NCI-H2081 treated with DMSO at 0.1 percent for 48 hours (cell line): ENCODE data around the gene FMO5.
A peak's percentile ranks its signal among the peaks of the same experiment; 100 is the strongest.
"Not testable (repeated sequence)": the region's sequence is repeated elsewhere in the genome, so short reads cannot be mapped to it uniquely, and the experiment has no call there.

Source experiments
- DNase-seq: peaks from one replicate; lab custom pipeline; 2025; lab: John Stamatoyannopoulos, UW

Gene FMO5

GRCh38 chr1:147225193-147225730 lies at the start of gene FMO5:
Gene FMO5 (minus strand): TSS chr1:147225339. CDS start chr1:147225029, 310 bp downstream.
- DNase-seq = no peak

GRCh38 chr1:147273409-147274336 lies 48.5 kb upstream of the FMO5 start:
- DNase-seq = no peak

- DNase-seq = no peak
Measured at GRCh38 chr1:147272042-147272441, 46.9 kb upstream of the FMO5 start.

GRCh38 chr1:147270721-147271120 lies 45.6 kb upstream of the FMO5 start:
- no peak for DNase-seq

- DNase-seq = no peak
Measured at GRCh38 chr1:147267711-147268110, 42.6 kb upstream of the FMO5 start.

GRCh38 chr1:147266381-147266780 lies 41.2 kb upstream of the FMO5 start:
- no peak for DNase-seq

GRCh38 chr1:147264158-147264768 lies 39.1 kb upstream of the FMO5 start:
- no peak for DNase-seq

- no peak for DNase-seq
Measured at GRCh38 chr1:147260956-147261355, 35.8 kb upstream of the FMO5 start.

- no peak for DNase-seq
Measured at GRCh38 chr1:147252540-147252939, 27.4 kb upstream of the FMO5 start.

- DNase-seq = no peak
Measured at GRCh38 chr1:147247656-147248238, 22.6 kb upstream of the FMO5 start.

GRCh38 chr1:147246910-147247655 lies 21.9 kb upstream of the FMO5 start:
- DNase-seq = no peak

GRCh38 chr1:147246044-147246690 lies 21.0 kb upstream of the FMO5 start:
- DNase-seq = no peak

GRCh38 chr1:147245586-147246021 lies 20.5 kb upstream of the FMO5 start:
- no peak for DNase-seq

GRCh38 chr1:147245129-147245528 lies 20.0 kb upstream of the FMO5 start:
- DNase-seq = no peak

GRCh38 chr1:147243841-147244240 lies 18.7 kb upstream of the FMO5 start:
- DNase-seq = no peak

- no peak for DNase-seq
Measured at GRCh38 chr1:147243228-147243685, 18.1 kb upstream of the FMO5 start.

GRCh38 chr1:147242449-147243227 lies 17.5 kb upstream of the FMO5 start, which contains the start of gene CHD1L:
Gene CHD1L (plus strand): TSS chr1:147242684. CDS start chr1:147242704, 20 bp downstream.
- peak; percentile 83 for DNase-seq

GRCh38 chr1:147241934-147242448 lies 16.9 kb upstream of the FMO5 start:
- DNase-seq = no peak

GRCh38 chr1:147240131-147240721 lies 15.1 kb upstream of the FMO5 start:
- not testable (repeated sequence) for DNase-seq
